Measurements from ENCODE around the gene GPATCH3.

DNA sequence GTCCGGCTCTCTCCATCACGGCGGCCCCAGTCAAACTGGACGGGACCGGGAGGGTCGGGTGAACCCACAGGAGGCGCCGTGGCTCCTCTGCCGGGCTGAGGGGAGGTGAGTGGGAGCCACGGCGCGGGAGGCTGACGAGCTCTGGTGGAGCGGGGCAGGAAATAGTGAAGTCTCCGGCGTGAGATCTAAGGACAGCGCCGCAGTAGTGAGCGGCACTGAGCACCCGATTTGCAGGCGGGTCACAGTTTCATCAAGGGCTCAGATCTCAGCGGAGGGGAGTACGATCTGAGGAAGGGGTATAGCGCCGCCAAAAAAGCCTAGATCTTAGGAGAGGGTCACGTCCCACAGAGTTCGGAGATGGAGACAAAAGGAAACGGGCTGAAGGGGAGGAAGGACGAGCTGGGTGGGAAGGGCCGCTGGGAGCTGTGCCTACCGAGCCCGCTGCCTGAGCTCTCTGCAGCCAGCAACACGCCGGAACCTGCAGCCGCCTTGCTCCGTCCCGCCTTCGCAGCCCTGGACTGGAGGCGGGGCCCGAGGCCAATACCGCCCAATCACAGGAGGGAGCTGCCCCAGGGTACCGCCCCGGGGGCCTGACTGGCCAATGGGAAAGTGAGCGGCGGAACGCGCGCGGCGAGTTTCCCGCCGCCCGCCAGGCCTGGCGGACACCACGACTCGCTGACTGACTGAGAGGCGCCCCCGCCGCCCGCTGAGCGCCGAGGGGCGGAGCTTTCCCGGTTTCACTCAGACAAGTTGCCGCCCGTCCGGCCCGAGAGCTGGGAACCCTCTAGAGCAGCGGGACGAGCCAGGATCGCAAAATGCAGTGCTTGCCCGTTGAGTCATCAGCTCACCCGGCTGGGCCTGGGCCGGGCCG is 35.4 kb downstream of the GPATCH3 start:
- TF ChIP-seq, protein P1, sequence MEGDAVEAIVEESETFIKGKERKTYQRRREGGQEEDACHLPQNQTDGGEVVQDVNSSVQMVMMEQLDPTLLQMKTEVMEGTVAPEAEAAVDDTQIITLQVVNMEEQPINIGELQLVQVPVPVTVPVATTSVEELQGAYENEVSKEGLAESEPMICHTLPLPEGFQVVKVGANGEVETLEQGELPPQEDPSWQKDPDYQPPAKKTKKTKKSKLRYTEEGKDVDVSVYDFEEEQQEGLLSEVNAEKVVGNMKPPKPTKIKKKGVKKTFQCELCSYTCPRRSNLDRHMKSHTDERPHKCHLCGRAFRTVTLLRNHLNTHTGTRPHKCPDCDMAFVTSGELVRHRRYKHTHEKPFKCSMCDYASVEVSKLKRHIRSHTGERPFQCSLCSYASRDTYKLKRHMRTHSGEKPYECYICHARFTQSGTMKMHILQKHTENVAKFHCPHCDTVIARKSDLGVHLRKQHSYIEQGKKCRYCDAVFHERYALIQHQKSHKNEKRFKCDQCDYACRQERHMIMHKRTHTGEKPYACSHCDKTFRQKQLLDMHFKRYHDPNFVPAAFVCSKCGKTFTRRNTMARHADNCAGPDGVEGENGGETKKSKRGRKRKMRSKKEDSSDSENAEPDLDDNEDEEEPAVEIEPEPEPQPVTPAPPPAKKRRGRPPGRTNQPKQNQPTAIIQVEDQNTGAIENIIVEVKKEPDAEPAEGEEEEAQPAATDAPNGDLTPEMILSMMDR (IDR thresholded peaks at IDR 0.05 in 8 of 11, conservative IDR thresholded peaks at IDR 0.05 in 3 of 11), result peak in 6 of 11 experiments; percentile 15 to 71 (median 40)
- peak in 2 of 3 donors; percentile 17 to 65 for TF ChIP-seq POLR2A (IDR thresholded peaks at IDR 0.05)
